CD4-positive, alpha-beta T cell (primary cell): ENCODE measurements around the gene TBC1D19. TPM values are rescaled to one million over a fixed set of nuclear protein-coding genes. Genes with fewer than 3 reads are reported as not detected.

Experiments
- ATAC-seq: fragments of 200-7000 bp; cut with Tn5 transposase; one replicate; pipeline ENCODE4 v1.10.0; 2022; ENCODE audit warnings: mild to moderate bottlenecking; ENCODE audit not compliant: poor library complexity
- CTCF ChIA-PET: fragments of 350-600 bp; sonication (Branson Sonifier 250); formaldehyde crosslinking; loops from one replicate; lab custom pipeline; 2021; ENCODE audit warnings: antibody characterized with exemption, inconsistent platforms; lab: Charles Lee
- POLR2A ChIA-PET: fragments of 350-600 bp; sonication (Branson Sonifier 250); formaldehyde crosslinking; loops from one replicate; lab custom pipeline; 2021; ENCODE audit warnings: antibody characterized with exemption, inconsistent platforms; lab: Charles Lee
- DNase-seq, 14 experiments: peaks; one replicate each; pipeline ENCODE4 v3.0.0-alpha.2; 2013 to 2020; ENCODE audit warnings: mixed read lengths in 2 of 14
- H3K27ac ChIP-seq, 2 donors: one replicate each; pipeline versions ENCODE4 v1.5.1 to v1.7.0; 2013; ENCODE audit warnings: low read length in 2 of 2, low read depth in 1 of 2, mild to moderate bottlenecking in 1 of 2
- H3K27me3 ChIP-seq, 2 experiments: 1 replicate in 1 of 2; 2 replicates in 1 of 2; pipeline versions ENCODE4 v1.6.1 to v1.7.0; 2013; ENCODE audit warnings: low read length in 2 of 2, control low read depth in 1 of 2, mild to moderate bottlenecking in 1 of 2, moderate library complexity in 1 of 2; ENCODE audit not compliant: insufficient read depth in 2 of 2, control insufficient read depth in 1 of 2
- H3K36me3 ChIP-seq: one replicate; pipeline ENCODE4 v1.6.1; 2013; ENCODE audit warnings: low read length, control low read depth; ENCODE audit not compliant: insufficient read depth
- H3K4me1 ChIP-seq: one replicate; pipeline ENCODE4 v1.6.1; 2013; ENCODE audit warnings: low read length, control low read depth; ENCODE audit not compliant: insufficient read depth
- H3K4me3 ChIP-seq: one replicate; pipeline ENCODE4 v1.5.1; 2013; ENCODE audit warnings: mild to moderate bottlenecking, low read length, moderate library complexity
- H3K9me3 ChIP-seq, 2 experiments: 1 replicate in 1 of 2; 2 replicates in 1 of 2; pipeline versions ENCODE4 v1.6.1 to v1.7.0; 2013; ENCODE audit warnings: low read length in 2 of 2, mild to moderate bottlenecking in 2 of 2, control low read depth in 1 of 2, moderate library complexity in 1 of 2; ENCODE audit not compliant: control insufficient read depth in 1 of 2, insufficient read depth in 1 of 2
- H3K27ac Mint-ChIP-seq: one replicate; pipeline ENCODE4 v1.8.0; 2020; ENCODE audit warnings: mixed read lengths
- H3K27me3 Mint-ChIP-seq: one replicate; pipeline ENCODE4 v1.8.0; 2021; ENCODE audit warnings: mixed read lengths
- H3K36me3 Mint-ChIP-seq: one replicate; pipeline ENCODE4 v1.8.0; 2021; ENCODE audit warnings: low read depth, mixed read lengths
- H3K4me1 Mint-ChIP-seq: one replicate; pipeline ENCODE4 v1.8.0; 2021; ENCODE audit warnings: low read depth, mixed read lengths
- H3K4me3 Mint-ChIP-seq: one replicate; pipeline ENCODE4 v1.8.0; 2020; ENCODE audit warnings: mild to moderate bottlenecking, mixed read lengths
- H3K9me3 Mint-ChIP-seq: one replicate; pipeline ENCODE4 v1.8.0; 2020; ENCODE audit warnings: mixed read lengths
- intact Hi-C, 2 experiments: fragments of 100-400 bp; cut with DNase I in 1 of 2; cut with micrococcal nuclease in 1 of 2; formaldehyde crosslinking; loops; one replicate each; pipeline versions ENCODE4 v1.15.1 to v1.9.0; 2023 to 2025; cut with DNase I, micrococcal nuclease
- total RNA-seq, 174 experiments: library from RNA in 2 of 174; stranded (reverse) in 2 of 174; gene quantifications; one replicate each; pipeline ENCODE4 v1.2.3 and lab custom pipeline; 2021 to 2026
- TF ChIP-seq, protein P1 (sequence below): fragments of 200-600 bp; IDR thresholded peaks from one replicate; pipeline ENCODE4 v1.8.0; 2022; ENCODE audit warnings: antibody characterized with exemption, mild to moderate bottlenecking

The TBC1D19 gene
- total RNA-seq, 2 experiments from 2014 or later, result 4.0 to 4.8 TPM

DNA sequence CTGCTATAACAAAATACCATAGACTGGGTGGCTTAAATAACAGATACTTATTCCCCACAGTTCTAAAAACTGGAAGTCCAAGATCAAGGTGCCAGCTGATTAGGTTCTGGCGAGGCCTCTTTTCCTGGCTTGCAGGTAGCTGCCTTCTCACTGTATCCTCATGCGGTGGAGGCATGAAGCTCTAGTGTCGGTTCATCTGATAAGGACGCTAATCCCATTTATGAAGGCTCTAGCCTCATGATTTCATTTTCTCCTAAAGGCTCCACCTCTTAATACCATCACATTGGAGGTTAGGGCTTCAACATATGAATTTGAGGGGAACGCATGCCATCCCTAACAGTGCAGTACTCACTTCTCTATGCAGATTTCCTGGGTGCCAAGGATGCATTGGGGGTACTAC lies 218.9 kb downstream of the TBC1D19 start:
- ChIA-PET CTCF (no interaction called here), POLR2A (no interaction called here)
- ATAC-seq (no peak), DNase-seq (no peak)
- TF ChIP-seq, protein P1, sequence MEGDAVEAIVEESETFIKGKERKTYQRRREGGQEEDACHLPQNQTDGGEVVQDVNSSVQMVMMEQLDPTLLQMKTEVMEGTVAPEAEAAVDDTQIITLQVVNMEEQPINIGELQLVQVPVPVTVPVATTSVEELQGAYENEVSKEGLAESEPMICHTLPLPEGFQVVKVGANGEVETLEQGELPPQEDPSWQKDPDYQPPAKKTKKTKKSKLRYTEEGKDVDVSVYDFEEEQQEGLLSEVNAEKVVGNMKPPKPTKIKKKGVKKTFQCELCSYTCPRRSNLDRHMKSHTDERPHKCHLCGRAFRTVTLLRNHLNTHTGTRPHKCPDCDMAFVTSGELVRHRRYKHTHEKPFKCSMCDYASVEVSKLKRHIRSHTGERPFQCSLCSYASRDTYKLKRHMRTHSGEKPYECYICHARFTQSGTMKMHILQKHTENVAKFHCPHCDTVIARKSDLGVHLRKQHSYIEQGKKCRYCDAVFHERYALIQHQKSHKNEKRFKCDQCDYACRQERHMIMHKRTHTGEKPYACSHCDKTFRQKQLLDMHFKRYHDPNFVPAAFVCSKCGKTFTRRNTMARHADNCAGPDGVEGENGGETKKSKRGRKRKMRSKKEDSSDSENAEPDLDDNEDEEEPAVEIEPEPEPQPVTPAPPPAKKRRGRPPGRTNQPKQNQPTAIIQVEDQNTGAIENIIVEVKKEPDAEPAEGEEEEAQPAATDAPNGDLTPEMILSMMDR, result no peak
- Mint-ChIP-seq H3K36me3 (no peaks in the 10 kb centered on the region), H3K27me3 (no peaks in the 10 kb centered on the region), H3K9me3 (peaks cover 3% of the 10 kb centered on the region), H3K4me1 (no peaks in the 10 kb centered on the region), H3K27ac (no peak overlapping the region), H3K4me3 (no peak overlapping the region)
- H3K4me1 ChIP-seq, result no peaks in the 10 kb centered on the region
- no peaks in the 10 kb centered on the region for H3K27me3 ChIP-seq
- no peaks in the 10 kb centered on the region for H3K36me3 ChIP-seq
- no peak overlapping the region for H3K27ac ChIP-seq
- H3K4me3 ChIP-seq, result no peak overlapping the region
- H3K9me3 ChIP-seq, result peaks cover 1 to 4% of the 10 kb centered on the region in 2 experiments
- intact Hi-C loops, result no loop called here

DNA sequence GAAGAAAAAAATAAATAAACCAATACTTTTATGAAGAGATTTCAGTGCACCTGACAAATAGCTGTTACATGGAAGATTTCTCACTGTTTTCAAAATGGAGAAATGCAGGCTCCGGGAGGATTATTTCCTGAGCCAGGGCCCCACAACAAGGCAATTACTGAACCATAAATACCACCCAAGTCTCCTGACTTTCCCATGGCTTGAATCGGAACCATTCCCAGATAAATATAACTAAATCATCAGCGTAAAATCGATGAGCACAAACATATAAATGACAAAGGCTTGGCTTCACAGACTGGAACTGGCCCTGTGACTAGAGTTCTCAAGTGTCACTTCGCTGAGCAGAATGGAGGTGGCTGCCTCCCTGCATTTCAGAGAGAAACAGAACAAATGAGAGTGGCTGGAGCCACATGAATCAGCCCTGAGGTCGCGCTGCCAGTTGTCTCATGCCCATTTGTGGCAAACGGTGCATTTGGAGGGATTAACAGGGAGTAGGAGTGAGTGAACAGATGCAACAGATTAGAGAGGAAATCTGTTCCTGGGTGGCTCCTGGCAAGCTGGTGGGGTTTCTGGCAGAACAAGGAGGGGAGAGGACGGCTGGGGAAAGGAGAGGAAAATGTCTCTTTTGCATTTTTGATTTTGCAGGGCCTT lies 219.5 kb downstream of the TBC1D19 start:
- H3K27ac Mint-ChIP-seq, result no peak overlapping the region
- intact Hi-C loops, result no loop called here
- POLR2A ChIA-PET, result no interaction called here

DNA sequence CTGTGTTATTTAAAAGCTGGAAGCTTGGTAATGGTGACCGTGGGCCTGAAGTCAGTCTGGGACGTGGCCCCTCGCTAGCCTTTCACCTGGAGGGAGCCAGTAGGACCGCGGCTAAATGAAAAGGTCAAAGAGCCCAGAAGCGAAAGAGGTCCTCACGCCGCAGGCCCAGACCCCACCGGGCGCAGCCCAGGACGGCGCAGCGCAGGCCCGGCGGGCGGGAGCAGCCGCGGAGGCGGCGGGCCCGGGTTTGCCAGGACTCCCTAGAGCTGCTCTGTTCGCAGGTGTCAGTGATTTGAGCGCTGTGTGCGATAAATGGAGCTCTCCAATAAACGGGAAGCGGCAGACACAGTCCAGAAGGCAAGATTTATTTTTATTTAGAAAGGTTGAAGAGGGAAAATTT lies 220.6 kb downstream of the TBC1D19 start:
- H3K4me1 Mint-ChIP-seq, result no peaks in the 10 kb centered on the region
- Histone ChIP-seq H3K4me1 (no peaks in the 10 kb centered on the region), H3K4me3 (no peak overlapping the region), H3K9me3 (peaks cover 0 to 4% of the 10 kb centered on the region in 2 experiments), H3K36me3 (no peaks in the 10 kb centered on the region), H3K27me3 (no peaks in the 10 kb centered on the region), H3K27ac (no peak overlapping the region)
- no peak overlapping the region for H3K4me3 Mint-ChIP-seq
- POLR2A ChIA-PET, result no interaction called here
- H3K27me3 Mint-ChIP-seq, result no peaks in the 10 kb centered on the region
- CTCF ChIA-PET, result no interaction called here
- no peak overlapping the region for H3K27ac Mint-ChIP-seq
- ATAC-seq (no peak), DNase-seq (no peak)
- no peaks in the 10 kb centered on the region for H3K9me3 Mint-ChIP-seq
- intact Hi-C loops, result no loop called here
- H3K36me3 Mint-ChIP-seq, result no peaks in the 10 kb centered on the region
- TF ChIP-seq, protein P1, result no peak

More for the DNA sequence above, 219.5 kb downstream of the TBC1D19 start:
- TF ChIP-seq, protein P1, result no peak
- Histone ChIP-seq H3K27me3 (no peaks in the 10 kb centered on the region), H3K27ac (no peak overlapping the region), H3K4me1 (no peaks in the 10 kb centered on the region), H3K36me3 (no peaks in the 10 kb centered on the region), H3K4me3 (no peak overlapping the region), H3K9me3 (peaks cover 0 to 4% of the 10 kb centered on the region in 2 experiments)
- CTCF ChIA-PET, result no interaction called here
- H3K4me3 Mint-ChIP-seq, result no peak overlapping the region
- DNase-seq, result no peak
- H3K36me3 Mint-ChIP-seq, result no peaks in the 10 kb centered on the region
- H3K27me3 Mint-ChIP-seq, result no peaks in the 10 kb centered on the region
- H3K4me1 Mint-ChIP-seq, result no peaks in the 10 kb centered on the region
- no peak for ATAC-seq
- H3K9me3 Mint-ChIP-seq, result peaks cover 3% of the 10 kb centered on the region
